ENCODE measurements around the gene DPP6.

GRCh38 chr7:154911862-154912455 lies 859.8 kb downstream of the DPP6 start:
- TF ChIP-seq CTCF (conservative IDR thresholded peaks at IDR 0.05; ENCODE audit: low read length) (no peak), EZH2phosphoT487 (IDR thresholded peaks at IDR 0.05; ENCODE audit: borderline replicate concordance, low read depth, low read length) (no peak)
